AG10803 (cell line): ENCODE measurements around the gene CLDN16.

Experiments
- DNase-seq: peaks from one replicate; pipeline ENCODE4 v3.0.0; 2010; ENCODE audit warnings: low read depth
- H3K4me3 ChIP-seq: 2 replicates; pipeline ENCODE4 v1.5.1; 2011; ENCODE audit warnings: mild to moderate bottlenecking, low read length, control low read depth
- TF ChIP-seq, protein P1 (sequence below): conservative IDR thresholded peaks from 2 replicates; pipeline ENCODE4 v1.5.1; 2011; ENCODE audit warnings: mild to moderate bottlenecking, low read length, control low read depth, inconsistent platforms

Gene CLDN16

DNA sequence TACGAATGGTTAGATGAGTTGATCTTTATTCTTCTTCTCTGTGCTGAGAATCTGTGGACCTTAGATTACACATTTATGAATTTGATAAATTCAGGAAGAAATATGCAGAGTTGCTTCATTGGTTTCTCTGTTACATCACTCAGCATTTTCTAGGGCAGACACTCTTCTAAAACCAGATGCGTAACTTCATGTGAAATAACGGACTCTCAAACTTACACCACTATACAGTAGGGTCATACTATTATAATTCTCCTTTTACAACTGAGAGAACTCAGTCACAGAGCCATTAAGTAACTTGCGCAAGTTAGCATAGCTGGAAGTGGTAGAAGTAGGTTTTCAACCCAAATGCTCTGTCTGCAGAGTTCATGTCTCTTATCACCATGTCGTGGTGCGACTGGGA lies 56.0 kb downstream of the CLDN16 start:
- TF ChIP-seq, protein P1, sequence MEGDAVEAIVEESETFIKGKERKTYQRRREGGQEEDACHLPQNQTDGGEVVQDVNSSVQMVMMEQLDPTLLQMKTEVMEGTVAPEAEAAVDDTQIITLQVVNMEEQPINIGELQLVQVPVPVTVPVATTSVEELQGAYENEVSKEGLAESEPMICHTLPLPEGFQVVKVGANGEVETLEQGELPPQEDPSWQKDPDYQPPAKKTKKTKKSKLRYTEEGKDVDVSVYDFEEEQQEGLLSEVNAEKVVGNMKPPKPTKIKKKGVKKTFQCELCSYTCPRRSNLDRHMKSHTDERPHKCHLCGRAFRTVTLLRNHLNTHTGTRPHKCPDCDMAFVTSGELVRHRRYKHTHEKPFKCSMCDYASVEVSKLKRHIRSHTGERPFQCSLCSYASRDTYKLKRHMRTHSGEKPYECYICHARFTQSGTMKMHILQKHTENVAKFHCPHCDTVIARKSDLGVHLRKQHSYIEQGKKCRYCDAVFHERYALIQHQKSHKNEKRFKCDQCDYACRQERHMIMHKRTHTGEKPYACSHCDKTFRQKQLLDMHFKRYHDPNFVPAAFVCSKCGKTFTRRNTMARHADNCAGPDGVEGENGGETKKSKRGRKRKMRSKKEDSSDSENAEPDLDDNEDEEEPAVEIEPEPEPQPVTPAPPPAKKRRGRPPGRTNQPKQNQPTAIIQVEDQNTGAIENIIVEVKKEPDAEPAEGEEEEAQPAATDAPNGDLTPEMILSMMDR: no peak
- H3K4me3 ChIP-seq: no peak overlapping the region
- DNase-seq: no peak

DNA sequence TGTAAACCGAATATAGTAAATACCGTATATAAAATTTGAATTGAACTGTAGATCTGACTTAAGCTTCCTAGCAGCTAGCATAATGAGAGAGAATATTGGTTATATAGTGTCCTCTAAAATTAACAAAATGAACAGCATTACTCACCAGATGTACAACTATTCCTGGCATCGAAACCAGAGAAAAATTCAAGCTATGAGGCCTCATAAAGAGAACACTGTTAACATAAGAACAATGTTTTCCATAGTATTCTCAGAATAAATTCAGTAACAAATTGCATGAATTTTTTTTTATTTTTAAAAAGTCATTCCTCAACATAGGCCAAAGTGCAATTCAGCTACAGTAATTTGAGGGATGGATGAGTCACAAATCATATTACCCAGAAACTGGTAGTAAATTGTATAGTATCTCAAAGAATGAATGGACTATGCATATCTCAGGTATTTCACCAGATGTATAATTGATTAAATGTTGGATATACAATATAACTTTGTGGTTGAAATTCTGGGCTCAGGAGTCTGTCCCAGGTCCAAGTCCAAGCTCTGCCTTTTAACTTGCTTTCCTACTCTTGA lies 56.7 kb downstream of the CLDN16 start:
- no peak overlapping the region for H3K4me3 ChIP-seq
- TF ChIP-seq, protein P1: no peak
- peak; percentile 10 for DNase-seq

DNA sequence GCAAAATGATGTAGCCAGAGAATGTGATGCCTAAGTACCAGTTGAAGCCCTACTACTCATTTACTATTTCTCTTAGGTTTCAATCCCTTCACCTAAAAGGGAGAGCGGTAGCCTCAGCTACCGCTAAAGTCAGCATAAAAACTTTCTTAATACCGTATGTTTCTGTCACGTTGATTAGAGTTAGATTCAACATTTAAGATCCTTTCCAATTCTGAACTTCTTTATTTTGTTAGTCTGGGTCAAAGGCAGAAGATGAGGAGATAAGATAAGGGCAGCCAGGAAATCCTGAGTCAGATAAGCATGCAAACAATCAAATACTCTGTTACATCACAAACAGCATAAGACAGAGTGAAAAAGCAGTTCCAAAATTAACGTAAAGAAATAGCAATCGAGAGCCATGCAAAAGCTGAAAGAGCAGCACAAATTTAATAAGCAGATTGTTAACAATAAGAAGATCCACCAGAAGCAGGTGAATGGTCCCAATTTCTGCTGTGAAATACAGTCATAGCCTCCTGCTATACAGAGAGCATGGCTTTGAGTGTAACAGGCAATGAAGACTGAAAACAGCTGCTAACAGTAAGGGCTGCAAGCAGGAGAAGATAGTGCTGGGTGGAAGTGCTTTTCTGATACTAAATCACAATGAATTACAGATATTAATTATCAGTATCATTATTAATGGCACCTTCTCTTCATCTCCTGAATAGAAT lies 58.8 kb downstream of the CLDN16 start:
- DNase-seq: no peak
- H3K4me3 ChIP-seq: no peak overlapping the region
- TF ChIP-seq, protein P1: no peak

DNA sequence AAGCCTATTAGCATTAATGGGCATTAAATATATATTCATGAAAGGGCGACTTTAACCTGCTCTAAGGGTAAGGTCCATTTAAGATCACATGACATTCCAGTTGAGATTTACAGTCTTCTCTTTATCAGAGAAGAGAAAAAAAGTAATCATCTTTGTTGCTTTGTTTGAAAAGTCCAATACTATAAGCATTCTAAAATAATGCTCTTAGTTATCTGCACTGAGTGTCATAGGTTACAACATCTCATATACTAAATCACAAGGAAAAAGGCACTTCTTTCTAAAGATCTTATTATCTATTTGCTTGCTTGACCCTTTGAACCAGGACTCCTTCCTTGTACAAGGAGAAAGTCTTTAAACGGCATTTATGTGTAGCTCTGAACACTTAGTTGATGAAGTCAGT lies 60.3 kb downstream of the CLDN16 start:
- H3K4me3 ChIP-seq: no peak overlapping the region
- DNase-seq: no peak
- TF ChIP-seq, protein P1: no peak

DNA sequence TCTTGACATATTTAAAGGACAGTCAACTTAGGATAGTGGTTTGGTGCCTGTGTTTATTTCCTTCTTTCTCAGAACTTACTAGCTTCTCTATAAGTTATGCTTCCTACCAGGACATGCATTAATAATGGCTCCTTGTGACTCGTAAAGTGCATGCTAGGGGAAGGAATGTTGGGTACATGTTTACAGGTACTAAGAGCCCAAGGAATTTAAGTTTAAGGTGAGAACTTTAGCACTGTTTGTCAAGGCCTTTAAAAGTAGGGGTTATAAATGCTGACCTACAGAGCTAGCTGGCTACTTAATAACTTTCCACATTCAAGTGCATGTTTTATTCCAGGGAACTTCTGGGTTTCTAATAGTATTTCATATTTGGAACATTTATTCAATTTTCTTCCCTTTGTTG lies 61.8 kb downstream of the CLDN16 start, which contains the start of gene TMEM207:
TSS of gene TMEM207 (minus strand) at position 101 of the 400 bp plus-strand sequence. CDS start at position 9, 92 bp downstream.
- H3K4me3 ChIP-seq: no peak within 1 kb of the TSS
- TF ChIP-seq, protein P1: no peak
- no peak for DNase-seq

DNA sequence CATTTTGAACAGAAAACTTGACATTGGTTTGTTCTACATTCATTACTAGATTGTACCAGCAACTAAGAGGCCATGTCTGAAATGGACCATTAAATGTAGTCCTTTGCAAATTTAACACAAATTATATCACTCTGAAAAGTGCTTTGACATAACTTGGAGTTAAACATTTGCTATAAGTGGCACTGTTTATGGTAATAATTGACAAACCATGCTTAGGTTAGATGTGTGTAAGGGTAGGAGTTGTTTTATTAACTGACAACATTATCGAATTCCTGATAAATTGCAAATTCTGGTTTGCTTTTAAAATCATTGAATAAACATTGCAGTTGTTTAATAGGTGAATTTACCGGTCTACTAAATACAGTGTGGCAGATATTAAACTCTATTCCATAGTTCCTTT lies 67.9 kb downstream of the CLDN16 start:
- no peak for DNase-seq
- TF ChIP-seq, protein P1: no peak
- H3K4me3 ChIP-seq: no peak overlapping the region

DNA sequence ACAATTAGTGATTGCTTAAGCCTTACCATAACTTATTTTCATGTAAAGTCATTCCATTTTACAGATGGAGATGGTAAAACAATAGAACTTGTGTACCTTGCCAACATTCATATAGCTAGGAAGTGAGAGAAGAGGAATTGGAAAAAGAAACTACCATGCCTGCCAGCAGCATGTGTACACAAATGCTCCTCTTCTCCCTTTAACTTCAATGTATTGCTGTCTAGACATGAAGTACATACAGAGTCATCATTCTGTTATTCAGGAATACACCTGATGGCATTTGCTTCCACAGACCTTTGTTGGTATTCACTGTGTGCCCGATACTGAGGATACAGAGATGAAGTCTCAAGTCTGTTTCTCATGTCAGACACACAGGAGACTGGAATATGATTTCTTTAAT lies 68.8 kb downstream of the CLDN16 start:
- TF ChIP-seq, protein P1: no peak
- DNase-seq: no peak
- H3K4me3 ChIP-seq: no peak overlapping the region
